IMR-90 (cell line): ENCODE results near the gene TRAF6. TPM values are rescaled to one million over a fixed set of nuclear protein-coding genes. Genes with fewer than 3 reads are reported as not detected.

Experiments used
- ATAC-seq: fragments of 200-7000 bp; cut with Tn5 transposase; 2 replicates; pipeline ENCODE4 v1.9.1; 2020; ENCODE audit warnings: low read depth, mild to moderate bottlenecking, moderate library complexity
- BruUV-seq: library from RNA; stranded (reverse); fragments of 400-500 nt; replicated peaks from 2 replicates; lab custom pipeline; 2021; lab: Mats Ljungman, UMichigan
- CTCF ChIA-PET: fragments of 300-600 bp; formaldehyde crosslinking; extraction: SDS; loops from one replicate; lab custom pipeline; 2021; ENCODE audit warnings: antibody characterized with exemption; lab: Yijun Ruan, JAX
- POLR2A ChIA-PET: fragments of 300-600 bp; sonication (Branson Sonifier 250); formaldehyde crosslinking; loops from one replicate; lab custom pipeline; 2022; ENCODE audit warnings: antibody characterized with exemption; ENCODE audit not compliant: unreplicated experiment; lab: Charles Lee
- DNase-seq: peaks from one replicate; pipeline ENCODE4 v3.0.0; 2013
- H2AFZ ChIP-seq: replicated peaks from 2 replicates; pipeline ENCODE3; 2013; ENCODE audit warnings: low read length, mild to moderate bottlenecking; ENCODE audit not compliant: poor library complexity
- H2AK5ac ChIP-seq: 2 replicates; pipeline ENCODE4 v1.6.1; 2013; ENCODE audit warnings: low read depth, low read length, inconsistent platforms
- H2AK9ac ChIP-seq: replicated peaks from 2 replicates; pipeline ENCODE3; 2013; ENCODE audit warnings: mild to moderate bottlenecking, low read depth, low read length, moderate library complexity; ENCODE audit not compliant: poor library complexity
- H2BK120ac ChIP-seq: 2 replicates; pipeline ENCODE4 v1.6.1; 2013; ENCODE audit warnings: low read depth, low read length, inconsistent platforms
- H2BK15ac ChIP-seq: 3 replicates; pipeline ENCODE4 v1.6.1; 2013; ENCODE audit warnings: low read depth, low read length, inconsistent platforms
- H2BK20ac ChIP-seq: 2 replicates; pipeline ENCODE4 v1.6.1; 2013; ENCODE audit warnings: low read depth, mild to moderate bottlenecking, inconsistent platforms, low read length, moderate library complexity
- H2BK5ac ChIP-seq: 2 replicates; pipeline ENCODE4 v1.6.1; 2013; ENCODE audit warnings: mild to moderate bottlenecking, low read depth, low read length, inconsistent platforms; ENCODE audit not compliant: poor library complexity, severe bottlenecking
- H3K14ac ChIP-seq: replicated peaks from 2 replicates; pipeline ENCODE4 v1.6.1; 2013; ENCODE audit warnings: low read depth, low read length, inconsistent platforms
- H3K18ac ChIP-seq: 2 replicates; pipeline ENCODE4 v1.6.1; 2013; ENCODE audit warnings: low read depth, low read length, control low read depth
- H3K23ac ChIP-seq: 2 replicates; pipeline ENCODE4 v1.6.1; 2013; ENCODE audit warnings: low read depth, low read length, inconsistent platforms
- H3K27ac ChIP-seq: 2 replicates; pipeline ENCODE4 v1.5.1; 2013; ENCODE audit warnings: mild to moderate bottlenecking, control low read depth, low read length; ENCODE audit not compliant: insufficient read depth
- H3K27me3 ChIP-seq: 2 replicates; pipeline ENCODE4 v1.6.1; 2013; ENCODE audit warnings: low read length; ENCODE audit not compliant: control insufficient read depth, insufficient read depth
- H3K36me3 ChIP-seq: 2 replicates; pipeline ENCODE4 v1.6.1; 2013; ENCODE audit warnings: low read length, mixed read lengths; ENCODE audit not compliant: control insufficient read depth, insufficient read depth
- H3K4ac ChIP-seq: 2 replicates; pipeline ENCODE4 v1.6.1; 2013; ENCODE audit warnings: low read depth, low read length, inconsistent platforms
- H3K4me1 ChIP-seq: 2 replicates; pipeline ENCODE4 v1.6.1; 2013; ENCODE audit warnings: low read length, mixed read lengths; ENCODE audit not compliant: control insufficient read depth, insufficient read depth
- H3K4me2 ChIP-seq: 2 replicates; pipeline ENCODE4 v1.6.1; 2013; ENCODE audit warnings: low read depth, mild to moderate bottlenecking, control low read depth, low read length, moderate library complexity
- H3K4me3 ChIP-seq: 2 replicates; pipeline ENCODE4 v1.5.1; 2013; ENCODE audit warnings: low read depth, mild to moderate bottlenecking, control low read depth, low read length, moderate library complexity; ENCODE audit not compliant: insufficient read depth
- H3K56ac ChIP-seq: 2 replicates; pipeline ENCODE4 v1.6.1; 2013; ENCODE audit warnings: low read length, inconsistent platforms; ENCODE audit not compliant: insufficient read depth; ENCODE audit errors: extremely low read depth
- H3K79me1 ChIP-seq, 2 experiments: 2 replicates each; pipeline ENCODE4 v1.6.1; 2013; ENCODE audit warnings: low read length in 2 of 2, inconsistent platforms in 1 of 2, low read depth in 1 of 2
- H3K9ac ChIP-seq: 2 replicates; pipeline ENCODE4 v1.6.1; 2013; ENCODE audit warnings: low read depth, low read length, control low read depth
- H3K9me1 ChIP-seq: 2 replicates; pipeline ENCODE4 v1.6.1; 2013; ENCODE audit warnings: low read length, inconsistent platforms; ENCODE audit not compliant: insufficient read depth
- H3K9me3 ChIP-seq: 2 replicates; pipeline ENCODE4 v1.6.1; 2013; ENCODE audit warnings: low read length; ENCODE audit not compliant: control insufficient read depth, insufficient read depth
- H4K20me1 ChIP-seq: 2 replicates; pipeline ENCODE4 v1.6.1; 2013; ENCODE audit warnings: low read length, inconsistent platforms; ENCODE audit not compliant: insufficient read depth
- H4K5ac ChIP-seq: 2 replicates; pipeline ENCODE4 v1.6.1; 2013; ENCODE audit warnings: mild to moderate bottlenecking, low read depth, low read length, control low read depth
- H4K8ac ChIP-seq, 2 experiments: 2 replicates each; pipeline ENCODE4 v1.6.1; 2013; ENCODE audit warnings: low read depth in 2 of 2, low read length in 2 of 2, control low read depth in 1 of 2, inconsistent platforms in 1 of 2
- H4K91ac ChIP-seq: 2 replicates; pipeline ENCODE4 v1.6.1; 2013; ENCODE audit warnings: low read depth, low read length, inconsistent platforms; ENCODE audit not compliant: insufficient read depth
- CEBPB ChIP-seq: IDR thresholded peaks from 2 replicates; pipeline ENCODE4 v1.6.1; 2012; ENCODE audit warnings: low read depth, low read length, improper control_type of control experiment
- RCOR1 ChIP-seq: IDR thresholded peaks from 2 replicates; pipeline ENCODE4 v1.6.1; 2012; ENCODE audit warnings: mild to moderate bottlenecking, low read length, improper control_type of control experiment; ENCODE audit not compliant: insufficient replicate concordance
- WGBS, 2 experiments: methylation state at CpG; one replicate each; pipeline versions ENCODE4 v1.1.5 to v1.1.7; 2013; ENCODE audit warnings: missing lambda C conversion rate in 2 of 2; ENCODE audit not compliant: insufficient read length in 1 of 2; ENCODE audit errors: extremely low coverage in 2 of 2; 5-methylcytosine and 5-hydroxymethylcytosine counted together
- dilution Hi-C: fragments of 300-500 bp; cut with HindIII; formaldehyde crosslinking; loops from one replicate; pipeline ENCODE4 v1.14.3; 2018; ENCODE audit warnings: low sequenced_read_pairs; ENCODE audit not compliant: unreplicated experiment
- in situ Hi-C: fragments of 300-500 bp; cut with MboI; formaldehyde crosslinking; loops from 3 replicates; pipeline ENCODE4 v1.14.3; 2019; ENCODE audit warnings: low sequenced_read_pairs, inconsistent platforms, mixed read lengths
- intact Hi-C: fragments of 100-400 bp; cut with micrococcal nuclease; formaldehyde crosslinking; loops from 2 replicates; pipeline ENCODE4 v1.10.0; 2022
- polyA plus RNA-seq, 3 experiments: library from polyadenylated mRNA; depleted of rRNA; stranded (reverse); fragments of >200 nt; gene quantifications; 2 replicates each; pipeline ENCODE4 v1.2.3, GENCODE V29; 2012; ENCODE audit warnings: low replicate concordance in 1 of 3
- total RNA-seq: library from RNA; depleted of rRNA; stranded (reverse); fragments of >200 nt; gene quantifications from 2 replicates; pipeline ENCODE4 v1.2.3, GENCODE V29; 2012

TRAF6 gene
- total and polyA plus RNA-seq, 2 of the 4 experiments (the other 2 are of a cell fraction), result 6.0 to 17.6 TPM

GRCh38 chr11:36447514-36447913 is 62.6 kb downstream of the TRAF6 start:
- intact Hi-C loops (no loop called here), dilution Hi-C loops (no loop called here), in situ Hi-C loops (no loop called here)
- DNase-seq (no peak), ATAC-seq (peak; percentile 55)
- Histone ChIP-seq H2AK9ac (no peak overlapping the region), H3K14ac (0 out of 2 replicates have a peak overlapping the region, but pooled peaks have one; percentile 10), H3K27me3 (no peaks in the 10 kb centered on the region), H3K4ac (peak overlapping the region; percentile 15; the same call in 1 of the 2 replicates), H2BK15ac (no peak overlapping the region), H3K4me1 (peaks cover 15% of the 10 kb centered on the region), H2BK5ac (no peak overlapping the region), H3K9ac (no peak overlapping the region), H3K9me1 (peaks cover 14% of the 10 kb centered on the region), H4K20me1 (no peaks in the 10 kb centered on the region), H3K27ac (peak overlapping the region; percentile 4; the same call in 1 of the 2 replicates), H4K5ac (no peak overlapping the region), H3K23ac (no peak overlapping the region), H3K18ac (no peak overlapping the region; the same call in 1 of the 2 replicates), H3K9me3 (no peaks in the 10 kb centered on the region), H3K4me2 (peak overlapping the region; percentile 2; the same call in 1 of the 2 replicates), H2AFZ (no peak overlapping the region), H2BK20ac (no peak overlapping the region), H2BK120ac (no peak overlapping the region), H3K4me3 (no peak overlapping the region), H3K36me3 (no peaks in the 10 kb centered on the region; the same call in 1 of the 2 replicates), H3K56ac (no peak overlapping the region), H4K91ac (no peak overlapping the region), H3K79me1 (no peaks in the 10 kb centered on the region), H4K8ac (no peak overlapping the region; a peak in 1 of 4 replicates), H2AK5ac (peak overlapping the region; percentile 43; the same call in 1 of the 2 replicates)
- ChIA-PET POLR2A (no interaction called here), CTCF (interaction anchor here (1.1 kb wide), 1 partner anchor 27 kb away, joined by 3 read pairs; no protein-coding TSS in a partner anchor)
- BruUV-seq, result no TSS peak
- TF ChIP-seq CEBPB (peak; percentile 40; the same call in 1 of the 2 replicates), RCOR1 (no peak)
- no CpG with 5 or more reads among the region's 2 CpGs for WGBS, 2 experiments
